ENCODE results near the gene MKRN1. TPM values are rescaled to one million over a fixed set of nuclear protein-coding genes. Genes with fewer than 3 reads are reported as not detected.
A peak's percentile ranks its signal among the peaks of the same experiment; 100 is the strongest.
"Not testable (repeated sequence)": the region's sequence is repeated elsewhere in the genome, so short reads cannot be mapped to it uniquely, and the experiment has no call there.

The MKRN1 gene
- total RNA-seq, 1 donor from 2014 or later = 121 TPM

- Mint-ChIP-seq H3K4me3 (no peak overlapping the region), H3K4me1 (peaks cover 14% of the 10 kb centered on the region), H3K36me3 (no peaks in the 10 kb centered on the region), H3K27ac (no peak overlapping the region), H3K9me3 (no peaks in the 10 kb centered on the region), H3K27me3 (ENCODE audit: insufficient read depth, low read depth) (peaks cover 2% of the 10 kb centered on the region)
- H3K27ac ChIP-seq = no peak overlapping the region
- H2AFZ ChIP-seq (replicated peaks) = no peak overlapping the region
- H3K4me2 ChIP-seq = no peak overlapping the region
- H3K4me3 ChIP-seq = no peak overlapping the region
- H3K27me3 ChIP-seq = no peaks in the 10 kb centered on the region
- no peak overlapping the region for H3K9ac ChIP-seq
- DNase-seq (ENCODE audit: low spot score) = no peak
- TF ChIP-seq EZH2phosphoT487 (IDR thresholded peaks at IDR 0.05) (no peak), EZH2 (IDR thresholded peaks at IDR 0.05) (no peak), CTCF (IDR thresholded peaks at IDR 0.05) (no peak)
- H3K4me1 ChIP-seq = peaks cover 5% of the 10 kb centered on the region
- H3K9me3 ChIP-seq (ENCODE audit: low read depth) = no peaks in the 10 kb centered on the region
- no peaks in the 10 kb centered on the region for H3K36me3 ChIP-seq
- no peaks in the 10 kb centered on the region for H4K20me1 ChIP-seq (ENCODE audit: low read depth)
- H3F3A ChIP-seq (ENCODE audit: low read depth) = peaks cover 9% of the 10 kb centered on the region
- no peaks in the 10 kb centered on the region for H3K79me2 ChIP-seq (ENCODE audit: low read depth)
Observed at GRCh38 chr7:140509789-140510188, 30.5 kb upstream of the MKRN1 start.

- H3K9me3 ChIP-seq (ENCODE audit: low read depth); H3K4me2 ChIP-seq; H3K36me3 ChIP-seq; H2AFZ ChIP-seq (replicated peaks); H3K4me3 ChIP-seq; H4K20me1 ChIP-seq (ENCODE audit: low read depth); H3K27ac Mint-ChIP-seq; H3K4me3 Mint-ChIP-seq; H3K36me3 Mint-ChIP-seq; H3K79me2 ChIP-seq (ENCODE audit: low read depth); H3K9me3 Mint-ChIP-seq; H3K4me1 ChIP-seq; H3K27me3 ChIP-seq; H3K27me3 Mint-ChIP-seq (ENCODE audit: insufficient read depth, low read depth); H3F3A ChIP-seq (ENCODE audit: low read depth); H3K9ac ChIP-seq; H3K27ac ChIP-seq; DNase-seq (ENCODE audit: low spot score): not testable (repeated sequence)
- peaks cover 14% of the 10 kb centered on the region for H3K4me1 Mint-ChIP-seq
Observed at GRCh38 chr7:140507556-140507955, 28.3 kb upstream of the MKRN1 start.

- Mint-ChIP-seq H3K36me3 (no peaks in the 10 kb centered on the region), H3K4me3 (no peak overlapping the region), H3K9me3 (peaks cover 4% of the 10 kb centered on the region), H3K27ac (no peak overlapping the region), H3K4me1 (peaks cover 10% of the 10 kb centered on the region), H3K27me3 (ENCODE audit: insufficient read depth, low read depth) (peaks cover 2% of the 10 kb centered on the region)
- no peaks in the 10 kb centered on the region for H3K9me3 ChIP-seq (ENCODE audit: low read depth)
- no peaks in the 10 kb centered on the region for H3K36me3 ChIP-seq
- peak overlapping the region; percentile 11 for H3K4me2 ChIP-seq
- H3K27me3 ChIP-seq = no peaks in the 10 kb centered on the region
- peaks cover 9% of the 10 kb centered on the region for H3F3A ChIP-seq (ENCODE audit: low read depth)
- H3K27ac ChIP-seq = no peak overlapping the region
- H4K20me1 ChIP-seq (ENCODE audit: low read depth) = no peaks in the 10 kb centered on the region
- H2AFZ ChIP-seq (replicated peaks) = no peak overlapping the region
- H3K9ac ChIP-seq = no peak overlapping the region
- no peaks in the 10 kb centered on the region for H3K79me2 ChIP-seq (ENCODE audit: low read depth)
- H3K4me3 ChIP-seq = no peak overlapping the region
- TF ChIP-seq CTCF (IDR thresholded peaks at IDR 0.05) (no peak), EZH2 (IDR thresholded peaks at IDR 0.05) (no peak), EZH2phosphoT487 (IDR thresholded peaks at IDR 0.05) (no peak)
- peaks cover 5% of the 10 kb centered on the region for H3K4me1 ChIP-seq
- peak; percentile 60 for DNase-seq (ENCODE audit: low spot score)
Observed at GRCh38 chr7:140506788-140507464, 27.6 kb upstream of the MKRN1 start.

DNA sequence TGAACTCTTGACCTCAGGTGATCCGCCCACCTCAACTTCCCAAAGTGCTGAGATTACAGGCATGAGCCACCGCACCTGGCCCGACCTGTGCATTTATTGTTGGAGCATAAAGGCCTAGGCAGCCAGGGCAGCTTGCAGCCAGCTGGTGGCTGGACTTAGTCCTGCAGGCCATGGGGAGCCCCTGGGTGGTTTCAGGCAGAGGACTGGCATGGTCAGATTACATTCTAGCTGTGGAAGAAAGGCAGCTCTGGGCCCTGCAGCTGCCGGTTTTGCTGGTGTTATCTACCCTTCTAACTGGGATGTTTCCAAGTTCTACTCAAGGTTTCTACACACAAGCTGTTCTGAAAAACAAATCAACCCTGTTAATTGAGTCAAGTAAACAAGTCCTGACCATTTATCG is 22.7 kb upstream of the MKRN1 start:
- no peak overlapping the region for H3K4me3 Mint-ChIP-seq
- Histone ChIP-seq H2AFZ (replicated peaks) (no peak overlapping the region), H3K27ac (no peak overlapping the region), H3K4me3 (no peak overlapping the region), H3K4me1 (peaks cover 2% of the 10 kb centered on the region), H3K27me3 (no peaks in the 10 kb centered on the region), H3K4me2 (no peak overlapping the region), H3K9ac (no peak overlapping the region), H3K9me3 (ENCODE audit: low read depth) (no peaks in the 10 kb centered on the region), H3F3A (ENCODE audit: low read depth) (peaks cover 7% of the 10 kb centered on the region), H4K20me1 (ENCODE audit: low read depth) (no peaks in the 10 kb centered on the region), H3K36me3 (no peaks in the 10 kb centered on the region), H3K79me2 (ENCODE audit: low read depth) (no peaks in the 10 kb centered on the region)
- DNase-seq (ENCODE audit: low spot score) = no peak
- H3K9me3 Mint-ChIP-seq = peaks cover 5% of the 10 kb centered on the region
- no peaks in the 10 kb centered on the region for H3K36me3 Mint-ChIP-seq
- peaks cover 7% of the 10 kb centered on the region for H3K4me1 Mint-ChIP-seq
- no peak overlapping the region for H3K27ac Mint-ChIP-seq
- TF ChIP-seq CTCF (IDR thresholded peaks at IDR 0.05) = no peak
- TF ChIP-seq EZH2 (IDR thresholded peaks at IDR 0.05) = no peak
- no peak for TF ChIP-seq EZH2phosphoT487 (IDR thresholded peaks at IDR 0.05)
- peaks cover 7% of the 10 kb centered on the region for H3K27me3 Mint-ChIP-seq (ENCODE audit: insufficient read depth, low read depth)

- not testable (repeated sequence) for H3K4me1 Mint-ChIP-seq; H2AFZ ChIP-seq (replicated peaks); H3K4me3 Mint-ChIP-seq; H3K27ac ChIP-seq; H3K79me2 ChIP-seq (ENCODE audit: low read depth); H3K4me2 ChIP-seq; H3K27me3 ChIP-seq; H4K20me1 ChIP-seq (ENCODE audit: low read depth); H3F3A ChIP-seq (ENCODE audit: low read depth); H3K27ac Mint-ChIP-seq; H3K4me3 ChIP-seq; H3K36me3 Mint-ChIP-seq; H3K36me3 ChIP-seq; H3K27me3 Mint-ChIP-seq (ENCODE audit: insufficient read depth, low read depth); DNase-seq (ENCODE audit: low spot score); H3K9me3 Mint-ChIP-seq; H3K9me3 ChIP-seq (ENCODE audit: low read depth); H3K4me1 ChIP-seq; H3K9ac ChIP-seq
Observed at GRCh38 chr7:140497807-140498206, 18.5 kb upstream of the MKRN1 start.

Data from neural progenitor cell (in vitro differentiated cells).